Esophagus (tissue), 2 donors: Measurements from ENCODE around the gene GRID1. TPM values are rescaled to one million over a fixed set of nuclear protein-coding genes. Genes with fewer than 3 reads are reported as not detected.
"Not testable (repeated sequence)": the region's sequence is repeated elsewhere in the genome, so short reads cannot be mapped to it uniquely, and the experiment has no call there.

ENCODE experiments used
- H3K27ac ChIP-seq, 2 donors: one replicate each; pipeline ENCODE4 v1.5.1; 2013; ENCODE audit warnings: low read depth in 2 of 2, mild to moderate bottlenecking in 2 of 2, inconsistent platforms in 1 of 2, low read length in 1 of 2, moderate library complexity in 1 of 2
- H3K27me3 ChIP-seq, 2 donors: one replicate each; pipeline ENCODE4 v1.6.1; 2013; ENCODE audit warnings: low read length in 2 of 2, control low read depth in 1 of 2, mild to moderate bottlenecking in 1 of 2; ENCODE audit not compliant: insufficient read depth in 2 of 2, control insufficient read depth in 1 of 2
- H3K36me3 ChIP-seq, 2 donors: one replicate each; pipeline ENCODE4 v1.6.1; 2013; ENCODE audit warnings: low read length in 1 of 2; ENCODE audit not compliant: control insufficient read depth in 2 of 2, insufficient read depth in 2 of 2
- H3K4me1 ChIP-seq, 2 donors: one replicate each; pipeline ENCODE4 v1.6.1; 2013; ENCODE audit warnings: low read length in 1 of 2; ENCODE audit not compliant: control insufficient read depth in 2 of 2, insufficient read depth in 2 of 2
- H3K4me3 ChIP-seq, 2 donors: one replicate each; pipeline ENCODE4 v1.5.1; 2013; ENCODE audit warnings: low read length in 2 of 2, mild to moderate bottlenecking in 2 of 2, low read depth in 1 of 2, moderate library complexity in 1 of 2
- H3K9me3 ChIP-seq, 2 donors: one replicate each; pipeline ENCODE4 v1.6.1; 2013; ENCODE audit warnings: mild to moderate bottlenecking in 2 of 2, low read depth in 1 of 2, low read length in 1 of 2, moderate library complexity in 1 of 2; ENCODE audit not compliant: control insufficient read depth in 2 of 2, insufficient read depth in 1 of 2
- WGBS, 2 donors: extraction: QIAGEN DNeasy Blood & Tissue Kit; methylation state at CpG; one replicate each; pipeline ENCODE4 v1.1.7; 2013; 5-methylcytosine and 5-hydroxymethylcytosine counted together
- polyA plus RNA-seq, 2 donors: library from polyadenylated mRNA; stranded (reverse); fragments of 200-250 nt; gene quantifications; one replicate each; pipeline ENCODE4 v1.2.3, GENCODE V29; 2013
- donor health status: healthy with polysubstance abuse.
- donor health status: Bipolar disorder and iron deficiency.

The GRID1 gene
- polyA plus RNA-seq, 2 donors: 0.04 to 0.32 TPM

GRCh38 chr10:85961073-85961472 lies 405.5 kb downstream of the GRID1 start:
- Histone ChIP-seq H3K4me1 (peaks cover 0 to 3% of the 10 kb centered on the region in 2 donors), H3K27ac (no peak overlapping the region), H3K27me3 (no peaks in the 10 kb centered on the region), H3K36me3 (no peaks in the 10 kb centered on the region), H3K4me3 (no peak overlapping the region), H3K9me3 (peaks cover 3 to 5% of the 10 kb centered on the region in 2 donors)
- WGBS, 2 donors: 85 to 93% methylated on average over 6 of the region's 6 CpGs

GRCh38 chr10:85959239-85959638 lies 407.4 kb downstream of the GRID1 start:
- Histone ChIP-seq H3K27me3 (no peaks in the 10 kb centered on the region), H3K4me1 (peaks cover 0 to 3% of the 10 kb centered on the region in 2 donors), H3K4me3 (no peak overlapping the region), H3K27ac (no peak overlapping the region), H3K9me3 (peaks cover 3 to 5% of the 10 kb centered on the region in 2 donors), H3K36me3 (no peaks in the 10 kb centered on the region)
- WGBS, 2 donors: 66 to 70% methylated on average over 3 of the region's 3 CpGs

DNA sequence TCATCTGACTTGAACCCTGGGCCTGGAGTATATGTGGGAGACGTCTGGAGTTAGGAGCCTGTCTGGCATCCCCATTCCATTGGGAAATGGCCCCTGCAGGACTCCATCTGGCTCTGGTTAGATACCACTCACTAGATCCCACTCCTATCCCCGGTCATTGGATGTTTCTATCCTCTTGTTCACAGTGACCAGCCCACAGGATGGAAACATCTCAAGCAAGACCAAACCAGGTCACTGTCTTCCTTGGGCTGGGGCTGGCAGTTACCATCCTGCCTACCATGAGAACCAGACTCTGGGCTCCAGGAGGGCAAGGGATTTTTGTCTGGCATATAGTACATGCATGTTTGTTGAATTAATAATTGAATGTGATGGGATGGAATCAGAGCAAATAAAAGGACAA lies 415.7 kb downstream of the GRID1 start:
- no peaks in the 10 kb centered on the region for H3K27me3 ChIP-seq
- H3K36me3 ChIP-seq: no peaks in the 10 kb centered on the region
- 73 to 86% methylated on average over 2 of the region's 2 CpGs for WGBS, 2 donors
- H3K9me3 ChIP-seq: no peaks in the 10 kb centered on the region
- no peaks in the 10 kb centered on the region for H3K4me1 ChIP-seq
- no peak overlapping the region for H3K27ac ChIP-seq
- no peak overlapping the region for H3K4me3 ChIP-seq

DNA sequence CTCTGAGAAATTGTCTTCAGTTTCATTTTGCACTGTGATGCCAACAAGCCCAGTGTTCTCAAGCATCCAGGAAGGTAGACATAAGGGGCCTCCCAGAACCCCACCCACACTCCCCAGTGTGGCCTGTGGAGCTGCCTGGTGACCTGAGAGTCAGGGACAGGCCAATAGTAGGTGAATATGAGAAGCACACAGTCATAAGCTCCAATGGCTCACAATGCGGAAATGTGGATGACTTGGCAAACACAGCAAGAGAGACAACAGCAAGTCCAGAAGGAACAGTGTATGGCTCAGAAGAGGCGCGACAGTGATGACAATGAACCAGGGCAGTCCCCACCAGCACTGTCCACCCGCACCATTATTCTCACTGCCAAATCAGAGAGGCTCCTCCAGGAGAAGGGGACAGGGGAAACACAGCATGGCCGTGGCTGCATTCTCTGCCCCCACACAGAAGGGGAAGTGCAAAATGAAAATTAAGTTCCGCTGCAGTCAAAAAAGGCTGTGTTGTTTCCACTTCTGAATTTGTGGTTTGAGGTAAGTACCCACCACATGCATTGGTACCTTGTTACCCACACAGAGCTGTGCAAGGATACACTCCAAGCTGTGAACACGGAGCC lies 419.8 kb downstream of the GRID1 start:
- H3K36me3 ChIP-seq: no peaks in the 10 kb centered on the region
- H3K27me3 ChIP-seq: no peaks in the 10 kb centered on the region
- no peak overlapping the region for H3K4me3 ChIP-seq
- no peaks in the 10 kb centered on the region for H3K9me3 ChIP-seq
- H3K4me1 ChIP-seq: no peaks in the 10 kb centered on the region
- no peak overlapping the region for H3K27ac ChIP-seq
- WGBS, 2 donors: 79 to 84% methylated on average over 7 of the region's 7 CpGs

GRCh38 chr10:85936161-85936560 lies 430.4 kb downstream of the GRID1 start:
- H3K9me3 ChIP-seq: no peaks in the 10 kb centered on the region
- H3K36me3 ChIP-seq: no peaks in the 10 kb centered on the region
- H3K27ac ChIP-seq: no peak overlapping the region
- 29 to 34% methylated on average over 1 of the region's 1 CpG for WGBS, 2 donors
- H3K4me1 ChIP-seq: peaks cover 0 to 1% of the 10 kb centered on the region in 2 donors
- no peaks in the 10 kb centered on the region for H3K27me3 ChIP-seq
- no peak overlapping the region for H3K4me3 ChIP-seq

GRCh38 chr10:85934586-85934985 lies 432.0 kb downstream of the GRID1 start:
- no peaks in the 10 kb centered on the region for H3K36me3 ChIP-seq
- H3K9me3 ChIP-seq: no peaks in the 10 kb centered on the region
- H3K27ac ChIP-seq: no peak overlapping the region
- H3K27me3 ChIP-seq: no peaks in the 10 kb centered on the region
- 70 to 73% methylated on average over 3 of the region's 3 CpGs for WGBS, 2 donors
- peaks cover 0 to 1% of the 10 kb centered on the region in 2 donors for H3K4me1 ChIP-seq
- no peak overlapping the region for H3K4me3 ChIP-seq

GRCh38 chr10:85929993-85930392 lies 436.6 kb downstream of the GRID1 start:
- not testable (repeated sequence) for H3K4me1 ChIP-seq, H3K4me3 ChIP-seq, H3K36me3 ChIP-seq, H3K9me3 ChIP-seq, H3K27ac ChIP-seq, H3K27me3 ChIP-seq
- WGBS, 2 donors: 81 to 84% methylated on average over 7 of the region's 7 CpGs

DNA sequence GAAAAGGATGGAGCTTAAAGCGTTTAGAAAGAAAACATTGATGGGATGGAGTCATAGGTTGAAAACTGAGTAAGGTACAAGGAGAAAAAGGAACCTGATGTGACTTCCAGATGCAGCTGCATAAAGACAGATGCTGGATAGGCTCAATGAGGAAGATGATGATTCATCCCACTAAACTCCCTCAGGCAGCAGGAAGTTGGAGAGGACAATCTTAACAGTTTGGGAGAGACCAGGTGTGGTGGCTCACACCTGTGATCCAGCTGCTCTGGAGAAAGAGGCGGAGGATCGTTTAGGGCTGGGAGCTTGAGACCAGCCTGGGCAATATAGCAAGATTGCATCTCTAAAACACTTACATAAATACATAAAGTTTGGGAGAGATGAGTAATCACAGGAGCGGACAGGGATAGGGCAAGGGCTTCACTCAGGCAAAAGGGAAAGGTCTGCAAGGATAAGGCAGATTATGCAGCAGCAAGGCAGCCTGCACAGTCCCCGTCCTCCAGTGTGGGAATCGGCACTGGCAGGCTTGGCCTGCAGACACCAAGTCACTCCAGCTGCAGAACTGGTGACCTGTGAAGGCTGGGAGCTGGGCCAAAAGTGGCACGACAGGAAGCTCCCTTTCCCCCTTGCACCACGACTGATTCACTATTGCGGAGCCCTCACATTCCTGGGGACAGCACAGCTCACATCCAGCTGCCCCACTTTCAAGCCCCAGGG lies 438.5 kb downstream of the GRID1 start:
- Histone ChIP-seq H3K27me3 (no peaks in the 10 kb centered on the region), H3K4me3 (no peak overlapping the region), H3K4me1 (peaks cover 1 to 2% of the 10 kb centered on the region in 2 donors), H3K36me3 (no peaks in the 10 kb centered on the region), H3K27ac (no peak overlapping the region), H3K9me3 (no peaks in the 10 kb centered on the region)
- WGBS, 2 donors: 64 to 65% methylated on average over 9 of the region's 9 CpGs

GRCh38 chr10:85926986-85927385 lies 439.6 kb downstream of the GRID1 start:
- H3K9me3 ChIP-seq: no peaks in the 10 kb centered on the region
- peaks cover 1 to 2% of the 10 kb centered on the region in 2 donors for H3K4me1 ChIP-seq
- no peaks in the 10 kb centered on the region for H3K36me3 ChIP-seq
- H3K4me3 ChIP-seq: no peak overlapping the region
- no peak overlapping the region for H3K27ac ChIP-seq
- no peaks in the 10 kb centered on the region for H3K27me3 ChIP-seq
- 60 to 64% methylated on average over 3 of the region's 3 CpGs for WGBS, 2 donors

DNA sequence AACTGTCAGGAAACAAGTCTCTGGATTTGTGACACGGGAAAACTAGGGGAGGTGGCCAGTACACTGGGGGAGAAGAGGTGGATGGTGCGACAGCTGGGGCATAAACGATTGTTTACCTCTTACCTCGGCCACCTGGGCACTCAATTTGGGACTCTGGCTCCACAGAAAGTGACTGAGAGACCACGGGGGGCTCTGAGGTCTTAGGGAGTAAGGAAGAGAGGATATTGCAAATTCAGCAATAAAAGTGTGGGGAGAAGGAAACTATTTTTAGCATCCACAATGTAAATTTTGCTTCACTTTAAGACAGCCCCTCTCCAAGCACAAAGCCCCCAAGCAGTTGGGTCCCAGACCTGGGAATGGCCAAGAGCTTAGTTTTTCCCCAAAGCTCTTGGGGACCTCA lies 440.5 kb downstream of the GRID1 start:
- Histone ChIP-seq H3K4me1 (peaks cover 0 to 2% of the 10 kb centered on the region in 2 donors), H3K27me3 (no peaks in the 10 kb centered on the region), H3K27ac (no peak overlapping the region), H3K9me3 (no peaks in the 10 kb centered on the region), H3K4me3 (no peak overlapping the region), H3K36me3 (no peaks in the 10 kb centered on the region)
- 74 to 78% methylated on average over 5 of the region's 5 CpGs for WGBS, 2 donors
